ENCODE results near the gene KCNJ15.
"Not testable (repeated sequence)": the region's sequence is repeated elsewhere in the genome, so short reads cannot be mapped to it uniquely, and the experiment has no call there.

KCNJ15 gene

GRCh38 chr21:38256599-38257302 is at the start of gene KCNJ15:
Gene KCNJ15, plus strand, starts transcription at chr21:38256991. Its CDS starts 42,271 bp downstream, at chr21:38299262.
- no peak for DNase-seq

DNA sequence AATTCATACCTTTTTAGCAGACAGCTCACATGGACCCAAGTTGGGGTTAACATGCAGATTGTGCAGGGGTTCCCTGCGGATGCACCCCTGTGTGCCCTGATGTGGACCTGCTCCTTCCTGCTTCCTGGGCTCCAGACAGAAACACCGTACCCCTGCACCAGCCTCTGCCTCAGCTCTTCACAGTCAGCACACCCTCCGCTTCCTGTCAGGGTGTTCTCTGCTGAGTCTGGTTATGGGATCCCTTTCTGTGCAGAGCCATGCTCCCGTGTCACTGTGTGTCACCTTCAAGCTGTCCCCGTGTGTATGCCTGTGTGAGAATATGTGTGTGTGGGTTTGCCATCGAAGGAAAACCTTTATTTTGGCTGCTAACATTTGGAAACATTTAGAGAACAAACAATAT is 48.7 kb upstream of the KCNJ15 start:
- DNase-seq, result no peak

- DNase-seq, result no peak
Observed at GRCh38 chr21:38211321-38211720, 45.5 kb upstream of the KCNJ15 start.

- no peak for DNase-seq
Observed at GRCh38 chr21:38212706-38213105, 44.1 kb upstream of the KCNJ15 start.

DNA sequence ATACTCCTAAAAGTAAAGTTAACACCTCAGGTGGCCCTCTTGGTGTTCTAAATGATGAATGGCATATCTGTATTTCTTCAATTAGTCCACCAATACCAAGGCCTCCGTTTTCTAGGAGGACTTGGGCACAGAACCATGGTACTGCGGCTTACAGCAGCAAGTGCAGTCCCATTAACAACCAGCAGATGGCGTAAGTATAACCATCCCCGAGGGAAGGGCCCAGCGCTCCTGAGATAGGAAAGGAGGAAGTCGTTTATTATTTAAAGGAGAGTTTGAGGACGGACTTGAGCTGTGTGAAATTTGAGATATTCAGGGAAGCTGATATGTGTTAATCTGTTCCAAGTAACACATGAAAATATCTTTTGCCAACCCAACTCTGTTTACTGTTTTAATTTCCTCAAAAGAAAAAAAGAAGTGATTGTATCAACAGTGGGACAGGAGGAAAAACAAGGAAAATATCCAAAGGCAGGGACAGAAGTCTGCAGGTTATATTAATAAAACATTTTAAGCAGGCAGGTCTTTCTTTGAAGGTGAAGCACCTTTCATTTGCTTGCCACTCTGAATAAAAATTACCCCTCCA is 37.7 kb upstream of the KCNJ15 start:
- DNase-seq, result peak; percentile 67

GRCh38 chr21:38220270-38220737 is 36.5 kb upstream of the KCNJ15 start:
- DNase-seq, result no peak

- no peak for DNase-seq
Observed at GRCh38 chr21:38221594-38221993, 35.2 kb upstream of the KCNJ15 start.

DNA sequence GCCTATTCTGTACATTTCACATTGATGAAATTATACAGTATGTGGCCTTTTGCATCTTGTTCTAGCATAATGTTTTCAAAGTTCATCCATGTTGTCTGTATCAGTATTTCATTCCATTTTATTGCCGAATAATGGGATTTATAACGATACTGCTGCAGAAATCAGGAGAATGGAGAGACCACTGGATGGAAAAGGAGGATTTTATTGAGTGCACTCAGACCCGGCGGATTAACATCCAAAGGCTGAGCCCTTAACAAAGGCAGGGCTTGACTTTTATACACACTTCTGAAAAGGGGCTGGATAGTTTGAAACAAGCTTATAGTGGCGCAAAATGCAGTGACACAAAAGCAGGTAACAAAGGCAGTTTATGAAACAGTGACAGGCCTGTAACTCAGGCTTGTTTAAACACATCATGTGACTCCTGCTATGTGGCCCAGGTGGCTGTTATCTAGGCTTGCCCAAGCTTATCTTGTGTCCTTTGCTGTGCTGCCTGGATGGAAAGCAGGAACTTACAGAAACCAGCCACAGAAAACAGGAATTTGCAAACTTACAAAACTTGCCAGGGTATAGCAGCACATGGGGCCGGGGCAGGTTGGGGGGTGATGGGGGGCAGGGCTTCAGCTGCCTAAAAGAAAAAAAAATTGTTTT is 32.8 kb upstream of the KCNJ15 start:
- no peak for DNase-seq

GRCh38 chr21:38227401-38227800 is 29.4 kb upstream of the KCNJ15 start:
- DNase-seq, result no peak

DNA sequence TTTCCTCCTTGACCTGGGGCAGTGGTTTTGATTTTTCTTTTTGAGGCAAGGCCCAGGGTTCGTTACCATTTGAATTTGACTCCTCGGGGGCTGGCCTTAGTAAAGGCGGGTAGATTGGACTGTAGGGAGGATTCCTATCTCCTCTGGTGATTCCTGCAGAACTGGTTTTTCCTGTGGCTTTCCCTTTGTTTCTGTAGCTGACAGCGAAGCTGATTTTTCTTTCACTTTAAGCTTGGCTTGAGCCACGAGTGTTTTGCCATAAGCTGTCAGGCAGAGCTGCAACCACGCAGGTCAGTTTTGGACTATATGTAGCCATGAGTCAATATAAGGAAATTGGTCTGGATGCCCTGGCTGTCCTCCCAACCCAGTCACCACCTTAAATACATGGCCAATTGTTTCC is 28.7 kb upstream of the KCNJ15 start:
- no peak for DNase-seq

GRCh38 chr21:38228537-38228936 is 28.3 kb upstream of the KCNJ15 start:
- DNase-seq, result no peak

DNA sequence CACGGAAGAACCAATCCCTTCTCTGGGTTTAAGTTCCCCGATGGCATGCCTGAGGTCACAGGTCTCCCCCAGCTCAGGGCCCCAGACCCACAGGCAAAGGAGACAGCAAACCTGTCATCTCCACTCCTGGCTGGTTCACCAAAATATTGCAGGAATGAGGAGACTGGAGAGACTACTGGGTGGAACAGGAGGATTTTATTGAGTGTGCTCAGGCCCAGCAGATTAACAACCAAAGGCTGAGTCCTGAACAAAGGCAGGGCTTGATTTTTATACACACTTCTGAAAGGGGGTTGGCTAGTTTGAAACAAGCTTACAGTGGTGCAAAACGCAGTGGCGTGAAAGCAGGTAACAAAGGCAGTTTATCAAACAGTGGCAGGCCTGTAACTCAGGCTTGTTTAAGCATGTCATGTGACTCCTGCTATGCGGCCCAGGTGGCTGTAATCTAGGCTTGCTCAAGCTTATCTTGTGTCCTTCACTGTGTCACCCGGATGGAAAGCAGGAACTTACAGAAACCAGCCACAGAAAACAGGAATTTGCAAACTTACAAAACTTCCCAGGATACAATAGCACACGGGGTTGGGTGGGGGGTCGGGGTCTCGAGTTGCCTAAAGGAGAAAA is 27.4 kb upstream of the KCNJ15 start:
- DNase-seq, result no peak

DNA sequence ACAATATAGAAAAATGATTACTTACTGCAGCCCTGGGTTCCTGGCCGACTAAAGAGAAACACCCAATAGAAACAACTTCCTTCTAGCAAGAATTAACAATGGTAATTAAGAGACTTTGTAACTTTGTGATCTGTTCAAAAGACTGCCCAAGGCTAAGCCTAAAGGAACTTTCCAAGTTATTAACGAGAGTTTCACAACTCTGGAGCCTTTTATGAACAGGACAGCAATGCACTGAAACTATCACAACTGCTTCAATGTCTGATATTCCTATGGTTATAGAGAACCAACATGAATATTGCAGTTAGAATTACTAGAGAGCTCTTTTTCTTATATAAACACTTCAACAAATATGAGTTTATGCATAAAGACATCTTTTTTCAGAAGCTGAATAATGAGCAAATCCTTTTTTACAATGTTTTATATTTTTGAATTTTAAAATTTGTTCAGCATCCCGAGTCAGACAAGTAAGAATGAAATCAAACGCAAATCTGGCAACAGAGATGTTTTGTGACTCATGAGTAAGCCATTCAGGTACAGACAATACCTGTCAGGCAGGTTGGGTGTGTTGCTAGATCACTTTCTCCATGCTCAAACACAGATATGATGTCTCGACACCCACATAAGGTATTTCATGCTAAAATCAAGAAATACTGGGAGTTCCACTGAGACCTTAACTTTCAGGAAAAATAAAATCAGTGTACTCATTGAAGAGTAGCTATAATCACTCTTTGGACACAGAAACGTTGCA is 22.2 kb upstream of the KCNJ15 start:
- no peak for DNase-seq

DNA sequence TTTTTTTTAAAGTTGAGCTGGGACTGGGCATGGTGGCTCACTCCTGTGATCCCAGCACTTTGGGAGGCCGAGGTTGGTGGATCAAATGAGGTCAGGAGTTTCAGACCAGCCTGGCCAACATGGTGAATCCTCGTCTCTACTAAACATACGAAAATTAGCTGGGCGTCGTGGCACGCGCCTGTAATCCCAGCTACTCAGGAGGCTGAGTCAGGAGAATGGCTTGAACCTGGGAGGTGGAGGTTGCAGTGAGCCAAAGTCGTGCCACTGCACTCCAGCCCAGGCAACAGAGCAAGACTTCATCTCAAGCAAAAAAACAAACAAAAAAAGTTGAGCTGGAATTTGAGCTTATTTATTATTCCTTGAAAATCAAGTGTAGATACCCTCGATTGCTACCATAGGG is 21.5 kb upstream of the KCNJ15 start:
- not testable (repeated sequence) for DNase-seq

- DNase-seq, result no peak
Observed at GRCh38 chr21:38236232-38236631, 20.6 kb upstream of the KCNJ15 start.

DNA sequence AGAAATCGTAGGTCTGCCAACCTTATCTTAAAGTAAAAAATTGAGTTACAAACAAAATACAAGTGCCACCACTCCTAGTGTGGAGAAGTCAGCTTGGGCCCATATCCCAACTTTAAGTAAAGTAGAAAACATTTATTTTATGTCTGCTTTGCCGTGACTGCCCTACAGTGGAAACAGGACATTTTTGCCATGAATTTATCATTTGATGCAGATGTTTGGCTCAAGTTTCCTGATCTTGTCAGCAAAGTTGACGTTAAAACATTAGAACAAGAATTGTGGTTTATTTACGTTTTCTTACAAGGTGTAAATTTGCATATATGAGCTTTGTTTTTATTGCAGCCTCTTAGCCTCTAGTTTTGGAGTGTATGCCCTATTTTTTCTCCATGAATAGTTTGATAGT is 17.1 kb upstream of the KCNJ15 start:
- no peak for DNase-seq

DNA sequence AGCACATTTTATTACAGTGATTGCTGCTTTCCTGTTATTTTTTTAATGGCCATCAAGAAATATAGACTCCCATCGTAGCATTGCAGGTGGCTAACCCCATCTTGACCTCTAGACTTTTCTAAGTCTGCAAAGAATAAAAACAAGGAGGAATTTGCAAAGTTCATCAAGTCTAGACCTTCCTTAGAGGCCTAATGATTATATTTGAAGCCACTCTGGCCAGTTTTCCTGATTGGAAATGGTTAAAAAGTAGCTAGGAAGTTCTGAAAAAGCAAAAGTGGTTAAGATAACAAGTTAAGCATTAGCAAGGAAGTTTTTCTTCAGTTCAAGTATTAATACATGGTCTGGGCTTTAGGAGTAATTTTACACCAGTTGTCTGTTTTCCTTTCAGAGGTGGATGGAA is 16.7 kb upstream of the KCNJ15 start:
- DNase-seq, result no peak

DNA sequence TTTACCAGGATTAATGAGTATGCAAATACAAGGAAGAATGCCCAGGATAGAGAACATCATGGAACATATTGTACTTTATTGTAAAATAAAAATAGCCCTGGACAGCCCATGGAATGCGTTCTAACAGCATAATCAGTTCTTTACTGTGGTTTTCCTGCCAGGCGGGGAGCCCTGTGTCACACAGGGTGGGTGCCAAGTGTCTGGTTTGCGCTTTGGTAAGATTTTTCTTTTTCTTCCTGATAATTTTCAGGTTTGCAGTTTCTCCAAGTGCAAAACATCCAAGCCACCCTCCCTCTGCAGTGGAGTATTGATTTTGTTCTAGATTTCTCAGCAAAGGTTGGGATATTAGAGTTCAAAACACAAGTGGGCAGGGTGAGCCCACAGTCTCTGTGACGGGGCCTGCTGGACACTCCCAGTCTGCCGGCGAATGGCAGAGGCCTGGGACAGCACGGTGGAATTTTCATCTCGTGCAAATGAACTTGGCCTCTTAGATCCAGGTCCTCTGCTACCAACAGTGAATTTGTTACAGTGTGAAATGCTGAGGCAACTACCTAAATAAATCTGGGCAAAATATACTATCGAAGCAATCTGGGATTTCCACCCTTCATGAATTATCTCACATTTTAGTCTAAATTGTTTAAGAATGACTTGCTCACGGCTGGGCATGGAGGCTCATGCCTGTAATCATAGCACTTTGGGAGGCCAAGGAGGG is 15.6 kb upstream of the KCNJ15 start:
- no peak for DNase-seq

DNA sequence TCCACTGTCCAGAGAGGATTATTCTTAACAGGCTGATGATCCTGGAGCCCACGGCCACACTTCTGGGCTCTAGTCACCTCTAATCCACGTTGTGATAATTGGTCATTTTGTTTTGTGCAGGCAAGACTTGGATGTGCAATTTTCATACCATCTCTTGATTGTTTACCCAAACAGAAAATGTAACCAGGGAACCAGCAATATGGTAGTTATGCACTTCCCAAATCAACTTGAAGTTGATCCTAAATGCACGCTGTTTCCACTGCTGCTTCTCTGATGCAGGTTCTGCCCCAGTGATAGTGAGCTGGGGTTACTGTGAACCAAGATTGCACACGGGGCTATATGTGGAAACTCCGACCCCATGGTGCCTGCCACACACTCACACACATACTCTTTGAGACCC is 14.7 kb upstream of the KCNJ15 start:
- DNase-seq, result no peak

GRCh38 chr21:38243732-38244406 is 12.9 kb upstream of the KCNJ15 start:
- peak; percentile 39 for DNase-seq

DNA sequence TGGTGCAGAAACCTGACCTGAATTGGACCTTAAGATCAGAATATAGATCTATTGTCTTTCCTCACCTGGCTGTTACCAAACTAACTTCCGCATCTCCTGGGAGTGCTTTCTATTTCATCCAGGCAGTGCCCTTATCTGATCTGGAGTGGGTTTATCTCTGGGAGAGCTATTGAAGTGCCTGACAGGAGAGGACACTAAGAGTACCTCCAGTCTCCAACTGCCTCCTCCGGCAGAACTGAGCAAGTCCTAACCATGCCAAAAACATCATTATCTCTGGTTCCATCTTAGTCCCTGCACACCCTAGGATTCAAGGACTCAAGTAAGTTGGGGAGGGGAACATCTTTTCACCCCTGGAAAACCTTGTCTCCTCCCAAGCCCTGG is 12.4 kb upstream of the KCNJ15 start:
- DNase-seq, result no peak
